HepG2 (cell line): ENCODE results near the gene HOXD9. TPM values are rescaled to one million over a fixed set of nuclear protein-coding genes. Genes with fewer than 3 reads are reported as not detected.

Experiments
- AGO2 ChIP-seq: fragments of 200-400 bp; formaldehyde crosslinking; optimal IDR thresholded peaks from 2 replicates; pipeline ENCODE3; 2017; ENCODE audit warnings: mild to moderate bottlenecking, low read depth, low read length, moderate library complexity
- HOXA3 ChIP-seq: sonication (generic); formaldehyde crosslinking; IDR thresholded peaks from 2 replicates; pipeline ENCODE4 v1.5.0; 2020; ENCODE audit warnings: missing genetic modification reagents
- NCOA5 ChIP-seq: sonication (generic); formaldehyde crosslinking; IDR thresholded peaks from 2 replicates; pipeline ENCODE4 v1.4.0; 2020; ENCODE audit warnings: missing genetic modification reagents
- PHB2 ChIP-seq: fragments of 450-650 bp; IDR thresholded peaks from 2 replicates; pipeline ENCODE4 v1.6.1; 2018; ENCODE audit not compliant: partially characterized antibody
- ZBTB33 ChIP-seq: sonication (generic); formaldehyde crosslinking; IDR thresholded peaks from 2 replicates; pipeline ENCODE4 v1.4.0; 2020; ENCODE audit warnings: missing genetic modification reagents
- ZNF251 ChIP-seq: sonication (generic); formaldehyde crosslinking; IDR thresholded peaks from 2 replicates; pipeline ENCODE4 v1.9.0; 2021; ENCODE audit warnings: mild to moderate bottlenecking, missing genetic modification reagents
- ZNF891 ChIP-seq: sonication (generic); formaldehyde crosslinking; IDR thresholded peaks from 2 replicates; pipeline ENCODE4 v1.5.0; 2020; ENCODE audit warnings: mild to moderate bottlenecking, missing genetic modification reagents
- ZSCAN25 ChIP-seq: sonication (generic); formaldehyde crosslinking; IDR thresholded peaks from 2 replicates; pipeline ENCODE4 v1.8.0; 2022; ENCODE audit warnings: mild to moderate bottlenecking, missing genetic modification reagents
- polyA plus RNA-seq, 8 experiments: library from polyadenylated mRNA; depleted of rRNA in 3 of 8; stranded (reverse) in 7 of 8; unstranded in 1 of 8; fragments of >200 nt; fragmentation: Illumina TruSeq in 4 of 8; extraction: Trizol in 4 of 8; gene quantifications; 2 replicates each; pipeline versions ENCODE4 v1.2.1 to v1.2.3, GENCODE V29; 2011 to 2016; ENCODE audit warnings: low read depth in 4 of 8, missing spikeins in 1 of 8, mixed read lengths in 1 of 8; ENCODE audit not compliant: insufficient read depth in 1 of 8
- total RNA-seq, 5 experiments: library from RNA; depleted of rRNA; stranded (reverse); fragments of >200 nt; fragmentation: Illumina TruSeq; extraction: Trizol; gene quantifications; 2 replicates each; pipeline ENCODE4 v1.2.3, GENCODE V29; 2016; ENCODE audit warnings: low read depth in 1 of 5
- TF ChIP-seq, protein P1 (sequence below): sonication (generic); formaldehyde crosslinking; IDR thresholded peaks from 2 replicates; pipeline ENCODE4 v1.4.0; 2020; ENCODE audit warnings: mild to moderate bottlenecking, missing genetic modification reagents
- TF ChIP-seq, protein P2 (sequence below): IDR thresholded peaks from 2 replicates; pipeline ENCODE4 v1.6.1; 2018; ENCODE audit warnings: missing genetic modification reagents, mild to moderate bottlenecking, missing compliant biosample characterization

The HOXD9 gene
- total and polyA plus RNA-seq, 2 of the 13 experiments (the other 11 are each of a cell fraction or from before 2014, with no cell fraction given): not detected

GRCh38 chr2:176081837-176082524, 40.5 kb upstream of the HOXD9 start (continued):
- TF ChIP-seq, protein P1, sequence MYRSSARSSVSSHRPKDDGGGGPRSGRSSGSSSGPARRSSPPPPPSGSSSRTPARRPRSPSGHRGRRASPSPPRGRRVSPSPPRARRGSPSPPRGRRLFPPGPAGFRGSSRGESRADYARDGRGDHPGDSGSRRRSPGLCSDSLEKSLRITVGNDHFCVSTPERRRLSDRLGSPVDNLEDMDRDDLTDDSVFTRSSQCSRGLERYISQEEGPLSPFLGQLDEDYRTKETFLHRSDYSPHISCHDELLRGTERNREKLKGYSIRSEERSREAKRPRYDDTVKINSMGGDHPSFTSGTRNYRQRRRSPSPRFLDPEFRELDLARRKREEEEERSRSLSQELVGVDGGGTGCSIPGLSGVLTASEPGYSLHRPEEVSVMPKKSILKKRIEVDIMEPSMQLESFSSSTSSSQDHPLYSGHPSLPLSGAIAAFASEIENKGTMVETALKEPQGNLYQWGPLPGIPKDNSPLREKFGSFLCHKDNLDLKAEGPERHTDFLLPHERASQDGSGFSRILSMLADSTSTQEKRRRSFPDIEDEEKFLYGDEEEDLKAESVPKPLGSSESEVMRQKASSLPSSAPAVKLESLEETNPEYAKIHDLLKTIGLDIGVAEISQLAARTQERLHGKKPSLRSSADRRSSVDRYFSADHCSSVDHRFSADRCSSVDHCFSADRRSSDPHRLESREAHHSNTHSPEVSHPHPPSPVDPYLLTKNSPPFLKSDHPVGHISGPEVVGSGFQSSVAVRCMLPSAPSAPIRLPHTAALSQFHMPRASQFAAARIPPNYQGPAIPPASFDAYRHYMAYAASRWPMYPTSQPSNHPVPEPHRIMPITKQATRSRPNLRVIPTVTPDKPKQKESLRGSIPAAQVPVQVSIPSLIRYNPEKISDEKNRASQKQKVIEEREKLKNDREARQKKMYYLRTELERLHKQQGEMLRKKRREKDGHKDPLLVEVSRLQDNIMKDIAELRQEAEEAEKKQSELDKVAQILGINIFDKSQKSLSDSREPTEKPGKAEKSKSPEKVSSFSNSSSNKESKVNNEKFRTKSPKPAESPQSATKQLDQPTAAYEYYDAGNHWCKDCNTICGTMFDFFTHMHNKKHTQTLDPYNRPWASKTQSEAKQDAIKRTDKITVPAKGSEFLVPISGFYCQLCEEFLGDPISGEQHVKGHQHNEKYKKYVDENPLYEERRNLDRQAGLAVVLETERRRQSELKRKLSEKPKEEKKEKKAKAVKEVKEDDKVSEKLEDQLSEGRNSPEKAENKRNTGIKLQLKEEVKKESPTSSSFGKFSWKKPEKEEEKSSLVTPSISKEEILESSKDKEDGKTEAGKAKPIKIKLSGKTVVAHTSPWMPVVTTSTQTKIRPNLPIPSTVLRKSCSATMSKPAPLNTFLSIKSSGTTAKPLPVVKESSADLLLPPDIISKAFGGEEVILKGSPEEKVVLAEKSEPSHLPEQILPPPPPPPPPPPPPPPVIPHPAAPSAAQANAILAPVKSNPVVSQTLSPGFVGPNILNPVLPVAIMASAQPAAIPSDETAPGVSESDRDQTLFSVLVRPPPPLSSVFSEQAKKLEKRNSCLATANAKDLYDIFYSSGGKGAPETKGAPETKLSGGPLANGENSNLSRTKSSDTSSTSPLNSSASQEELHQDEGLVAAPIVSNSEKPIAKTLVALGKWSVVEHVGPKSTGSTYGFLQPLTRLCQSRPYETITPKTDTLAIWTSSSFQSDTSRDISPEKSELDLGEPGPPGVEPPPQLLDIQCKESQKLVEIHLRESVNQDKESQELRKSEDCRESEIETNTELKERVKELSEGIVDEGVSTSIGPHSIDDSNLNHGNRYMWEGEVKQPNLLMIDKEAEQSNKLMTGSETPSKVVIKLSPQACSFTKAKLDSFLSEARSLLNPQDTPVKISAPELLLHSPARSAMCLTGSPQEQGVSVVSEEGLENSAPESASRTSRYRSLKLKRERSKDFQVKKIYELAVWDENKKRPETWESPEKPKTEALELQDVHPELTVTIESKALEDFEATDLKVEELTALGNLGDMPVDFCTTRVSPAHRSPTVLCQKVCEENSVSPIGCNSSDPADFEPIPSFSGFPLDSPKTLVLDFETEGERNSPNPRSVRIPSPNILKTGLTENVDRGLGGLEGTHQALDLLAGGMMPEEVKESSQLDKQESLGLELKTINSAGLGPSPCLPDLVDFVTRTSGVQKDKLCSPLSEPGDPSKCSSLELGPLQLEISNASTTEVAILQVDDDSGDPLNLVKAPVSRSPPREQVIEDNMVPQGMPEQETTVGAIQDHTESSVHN (CRISPR knock-in tag): no peak
- no peak for TF ChIP-seq ZBTB33
- no peak for TF ChIP-seq AGO2
- no peak for TF ChIP-seq NCOA5 (CRISPR knock-in tag)
- no peak for TF ChIP-seq ZNF891 (CRISPR knock-in tag)
- TF ChIP-seq, protein P2, sequence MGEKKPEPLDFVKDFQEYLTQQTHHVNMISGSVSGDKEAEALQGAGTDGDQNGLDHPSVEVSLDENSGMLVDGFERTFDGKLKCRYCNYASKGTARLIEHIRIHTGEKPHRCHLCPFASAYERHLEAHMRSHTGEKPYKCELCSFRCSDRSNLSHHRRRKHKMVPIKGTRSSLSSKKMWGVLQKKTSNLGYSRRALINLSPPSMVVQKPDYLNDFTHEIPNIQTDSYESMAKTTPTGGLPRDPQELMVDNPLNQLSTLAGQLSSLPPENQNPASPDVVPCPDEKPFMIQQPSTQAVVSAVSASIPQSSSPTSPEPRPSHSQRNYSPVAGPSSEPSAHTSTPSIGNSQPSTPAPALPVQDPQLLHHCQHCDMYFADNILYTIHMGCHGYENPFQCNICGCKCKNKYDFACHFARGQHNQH (CRISPR knock-in tag): no peak
- no peak for TF ChIP-seq HOXA3 (CRISPR knock-in tag)
- no peak for TF ChIP-seq ZNF251
- no peak for TF ChIP-seq ZSCAN25 (CRISPR knock-in tag)
- TF ChIP-seq PHB2: no peak
